IPS DF 4.7 (cell line): ENCODE results near the gene KCNJ16.

Source experiments
- DNase-seq: peaks from one replicate; pipeline ENCODE4 v3.0.0-alpha.2; 2013; ENCODE audit warnings: low spot score; ENCODE audit errors: extremely low read depth

The KCNJ16 gene

DNA sequence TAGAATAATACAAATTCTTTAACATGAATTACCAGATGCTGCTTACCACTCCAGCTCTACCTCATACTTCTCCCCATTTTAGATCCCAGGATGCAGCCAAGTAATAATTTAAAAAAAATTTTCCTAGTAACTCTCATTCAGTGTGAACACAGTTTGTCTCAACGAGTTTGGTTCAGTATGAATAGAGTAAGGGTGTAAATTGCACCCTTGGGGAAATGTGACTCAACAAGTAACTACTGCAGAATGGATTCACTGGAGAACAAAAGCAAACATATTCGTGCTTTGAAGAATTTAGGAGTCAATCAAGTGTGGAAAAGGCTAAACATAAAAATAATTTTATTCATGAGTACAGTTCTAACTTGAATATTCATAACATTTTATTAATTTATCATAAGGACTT, 23.0 kb downstream of the KCNJ16 start:
- no peak for DNase-seq

DNA sequence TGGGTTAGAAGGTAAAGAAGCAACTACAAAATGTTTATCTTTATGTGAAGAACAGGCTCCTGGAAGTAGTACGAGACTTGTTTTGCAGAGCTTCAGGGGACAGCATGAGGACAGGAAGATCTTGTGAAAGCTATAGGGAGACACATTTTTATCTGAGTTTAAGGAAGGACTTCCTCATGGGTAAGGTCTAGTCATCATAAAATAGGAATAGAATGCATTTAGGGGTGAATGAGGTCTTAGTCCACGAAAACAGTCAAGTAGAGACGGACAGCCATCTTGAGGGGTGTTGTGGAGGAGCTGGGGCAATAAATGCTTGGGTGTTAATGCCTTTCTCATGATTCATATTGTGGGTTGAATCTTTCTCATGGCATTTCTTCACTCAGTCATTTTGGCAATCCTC, 24.3 kb downstream of the KCNJ16 start:
- DNase-seq: no peak

DNA sequence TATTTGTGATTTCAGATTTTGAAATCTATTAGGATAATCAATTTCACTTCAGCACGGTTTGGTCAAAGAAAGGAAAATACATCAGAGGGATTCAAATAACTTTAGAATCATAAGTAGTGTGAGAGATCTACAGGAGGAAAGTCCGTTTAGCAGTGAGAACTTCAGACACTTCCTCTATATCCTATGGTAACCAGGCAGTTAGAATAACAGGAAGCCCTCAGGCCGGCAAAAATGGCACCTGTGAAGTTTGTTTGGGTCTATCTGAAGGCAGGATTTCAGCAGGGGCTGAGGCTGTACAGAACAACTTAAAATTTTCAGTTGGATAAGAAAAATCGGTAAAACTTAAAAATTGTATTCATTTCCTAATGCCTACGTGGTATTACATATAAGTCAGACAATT, 24.9 kb downstream of the KCNJ16 start:
- DNase-seq: no peak

DNA sequence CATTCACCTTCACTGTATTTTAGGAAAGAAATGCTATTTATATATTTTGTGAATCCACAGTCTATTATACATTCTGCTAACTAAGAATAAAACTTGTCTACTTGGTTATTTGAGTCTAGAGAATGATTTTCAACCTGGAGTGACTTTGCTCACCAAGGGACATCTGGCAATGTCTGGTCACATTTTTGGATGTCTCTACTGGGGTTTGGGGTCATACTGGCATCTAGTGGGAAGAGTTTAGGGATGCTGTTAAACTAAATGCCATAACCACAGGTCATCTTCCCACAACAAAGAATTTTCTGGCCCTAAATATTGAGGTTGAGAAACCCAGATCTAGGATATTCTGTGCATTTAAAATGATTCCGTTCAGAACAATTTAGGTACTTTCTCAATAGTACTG, 26.0 kb downstream of the KCNJ16 start:
- DNase-seq: no peak

DNA sequence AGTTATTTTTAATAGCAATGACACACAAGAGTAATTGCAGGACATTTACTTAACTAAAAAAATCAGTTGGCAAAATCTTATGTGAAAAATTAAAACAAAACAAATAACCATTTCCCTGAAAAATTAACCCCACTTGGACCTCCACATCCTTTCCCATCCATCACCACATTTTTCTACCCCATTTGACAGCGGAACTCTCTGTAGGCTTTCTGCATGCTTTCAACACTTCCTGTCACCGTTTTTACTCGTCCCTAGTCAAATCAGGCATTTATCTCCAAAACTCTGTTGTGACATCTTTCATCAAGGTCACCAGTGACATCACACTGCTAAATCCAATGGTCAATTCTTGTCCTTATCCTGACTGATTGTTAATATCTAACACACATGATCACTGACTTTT, 27.5 kb downstream of the KCNJ16 start:
- no peak for DNase-seq

DNA sequence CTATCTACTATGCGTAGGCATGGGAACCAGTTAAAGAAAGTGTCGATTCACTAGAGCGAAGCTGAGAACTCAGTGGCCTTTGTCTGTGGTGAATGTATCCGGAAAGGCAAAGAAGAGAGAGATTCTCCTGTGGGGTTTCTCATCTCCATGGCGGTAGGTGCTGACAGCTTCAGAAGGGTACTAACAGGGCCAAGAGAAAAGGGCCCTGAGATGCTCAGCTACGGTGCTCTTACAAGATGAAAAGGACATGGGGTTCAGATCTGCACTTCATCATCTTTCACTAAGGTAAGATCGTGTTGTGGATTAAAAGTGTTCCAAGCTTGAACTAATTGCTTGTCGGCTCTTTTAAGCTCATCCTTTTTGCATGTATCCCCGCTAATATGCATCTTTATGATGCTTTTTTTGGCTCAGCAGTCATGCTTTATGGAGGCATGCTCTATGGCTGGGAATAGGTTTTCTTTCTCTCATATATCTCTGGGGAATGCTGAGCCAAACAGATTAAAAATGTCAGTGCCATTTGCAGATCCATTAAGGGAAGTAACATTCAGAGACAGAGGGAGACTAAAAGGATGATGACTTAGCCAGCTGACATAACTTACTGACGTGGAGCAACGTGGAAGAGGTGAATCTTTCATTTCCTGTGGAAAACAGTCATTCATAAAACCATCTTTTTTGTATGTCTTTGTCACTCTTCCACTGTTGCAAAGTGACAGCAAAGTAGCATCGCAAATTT, 29.9 kb downstream of the KCNJ16 start:
- DNase-seq: no peak

DNA sequence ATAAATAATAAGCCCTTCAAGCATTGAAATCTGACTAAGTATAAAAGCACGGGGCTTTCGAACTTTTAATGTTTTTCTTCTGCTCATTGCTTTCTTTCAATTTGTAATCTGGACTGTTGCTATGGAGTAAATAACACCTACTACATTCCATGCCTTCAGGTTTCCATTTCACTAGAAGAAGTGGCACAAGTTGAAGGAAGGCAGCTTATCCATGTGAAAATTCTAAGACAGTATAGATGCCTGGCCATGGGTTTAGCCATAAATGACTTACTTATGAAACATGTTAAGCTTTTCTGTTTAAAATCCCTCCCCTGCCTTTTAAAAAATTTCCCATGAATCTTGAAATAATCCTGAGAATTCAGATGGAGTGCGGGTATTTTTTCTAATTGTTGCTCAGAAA, 30.6 kb downstream of the KCNJ16 start:
- no peak for DNase-seq

DNA sequence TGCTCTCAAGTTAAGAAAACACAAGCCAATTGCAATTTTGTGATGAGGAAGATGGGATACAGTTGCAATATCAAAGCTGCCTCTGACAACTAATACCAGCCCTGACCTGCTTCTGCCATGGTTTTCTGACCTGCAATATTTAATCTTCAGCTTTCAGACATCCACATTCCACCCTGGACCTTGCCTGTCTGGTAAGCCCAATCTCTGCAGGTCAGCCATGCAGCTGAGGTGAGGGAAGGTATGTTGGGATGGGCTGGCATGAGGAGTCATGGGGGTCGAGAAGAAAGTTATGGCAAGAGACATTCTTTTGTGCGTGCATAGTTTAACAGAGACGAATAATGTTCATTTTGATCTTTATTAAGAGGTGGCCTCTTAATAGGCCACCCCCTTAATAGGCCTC, 31.5 kb downstream of the KCNJ16 start:
- no peak for DNase-seq

DNA sequence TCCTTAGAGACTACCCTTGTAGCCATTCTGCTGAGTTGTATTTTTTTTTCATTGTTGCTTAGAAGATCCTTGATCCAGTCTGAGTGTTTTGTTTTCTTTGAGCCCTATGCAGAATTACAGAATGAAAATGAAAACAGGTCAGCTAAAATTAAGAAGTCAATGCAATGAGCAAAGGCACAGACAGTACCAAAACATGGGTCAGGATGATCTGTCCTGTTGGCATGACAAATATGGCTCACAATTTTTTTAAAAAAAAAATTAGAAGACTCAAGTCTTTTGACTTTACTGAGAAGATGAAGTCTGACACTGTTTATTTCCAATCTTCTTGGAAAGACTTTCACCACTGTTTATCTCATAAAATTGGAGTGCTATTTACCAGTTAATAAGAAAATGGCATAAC, 32.4 kb downstream of the KCNJ16 start:
- no peak for DNase-seq

DNA sequence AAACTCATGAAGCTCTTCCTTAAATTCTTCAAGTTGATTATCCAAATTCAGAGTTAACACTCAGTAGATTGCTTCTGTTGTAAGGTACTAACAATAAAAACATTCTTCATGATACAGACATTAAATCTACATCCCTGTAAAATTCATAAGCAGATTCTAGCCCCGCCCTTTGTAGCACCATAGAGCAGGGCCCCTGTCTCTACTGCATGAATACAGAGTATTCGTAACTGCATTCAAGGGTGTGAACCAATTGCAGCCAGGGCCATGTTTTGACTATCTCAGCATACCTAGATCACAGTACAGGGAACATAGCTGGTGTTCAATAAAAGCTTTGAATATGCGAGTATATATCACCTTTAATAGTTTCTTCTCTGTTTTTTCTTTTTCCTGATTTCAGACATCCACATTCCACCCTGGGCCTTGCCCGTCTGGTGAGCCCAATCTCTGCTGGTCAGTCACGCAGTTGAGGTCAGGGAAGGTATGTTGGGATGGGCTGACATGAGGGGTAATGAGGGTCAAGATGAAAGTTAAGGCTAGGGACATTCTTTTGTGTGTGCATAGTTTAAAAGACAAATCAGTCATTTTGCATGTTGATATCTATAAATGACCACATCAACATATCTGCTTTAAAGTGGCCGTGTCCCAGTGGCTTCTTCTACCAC, 33.0 kb downstream of the KCNJ16 start:
- DNase-seq: no peak

DNA sequence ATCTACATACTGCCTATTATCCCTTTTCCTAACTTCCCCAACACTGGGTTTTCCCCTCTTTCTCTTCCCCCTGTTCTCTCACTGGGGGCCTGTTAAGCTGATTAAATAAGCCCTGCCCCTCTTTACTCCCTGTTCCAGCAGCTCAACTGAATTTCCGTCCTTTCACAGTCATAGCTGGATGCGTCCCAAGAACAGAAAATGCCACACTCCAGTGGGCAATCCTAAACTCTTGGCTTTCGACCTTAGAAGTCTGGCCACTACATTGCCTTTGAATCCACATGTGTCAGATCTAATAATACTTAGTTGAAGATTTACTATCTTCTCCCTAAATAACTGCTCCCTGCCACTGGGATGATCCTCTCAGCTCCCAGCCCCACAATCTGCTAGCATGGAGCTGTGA, 34.5 kb downstream of the KCNJ16 start:
- no peak for DNase-seq

DNA sequence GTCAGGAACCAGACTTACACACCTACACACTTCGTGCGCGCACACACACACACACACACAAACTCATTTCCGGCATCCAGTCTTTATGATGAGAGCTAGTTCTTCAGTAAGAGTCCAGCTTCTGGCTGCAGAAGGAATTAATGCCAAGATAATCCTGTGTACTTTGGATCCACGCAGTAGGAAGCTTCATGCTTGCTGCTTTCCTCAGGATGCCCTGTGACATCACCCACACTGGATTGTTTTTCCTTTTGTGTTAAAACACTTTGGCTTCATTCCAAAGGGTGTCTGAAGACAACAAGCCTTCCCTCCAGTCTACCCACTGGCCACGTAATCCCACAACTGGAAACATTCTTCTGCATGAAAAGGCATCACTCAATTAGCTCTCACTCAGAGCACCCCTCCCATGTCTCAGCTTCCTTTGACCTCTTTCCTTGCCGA, 35.4 kb downstream of the KCNJ16 start:
- no peak for DNase-seq

DNA sequence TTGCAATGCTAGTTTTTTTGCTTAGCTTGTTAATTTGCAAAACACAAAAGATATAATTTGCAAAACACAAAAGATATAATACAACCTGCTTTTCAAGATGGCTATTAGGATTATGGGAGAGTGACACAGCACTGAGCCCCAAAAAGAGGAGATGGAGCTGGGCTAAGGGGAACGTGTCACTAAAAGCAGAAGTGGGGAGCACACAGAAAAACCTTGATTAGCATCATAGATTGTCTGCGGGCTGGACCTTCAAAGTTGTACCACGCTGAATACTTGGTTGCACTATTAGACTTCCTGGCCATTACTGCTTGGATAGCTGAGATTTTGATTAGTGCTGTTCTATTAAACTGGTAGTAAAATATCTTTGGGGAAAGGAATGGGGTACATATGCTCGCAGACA, 36.2 kb downstream of the KCNJ16 start:
- no peak for DNase-seq

DNA sequence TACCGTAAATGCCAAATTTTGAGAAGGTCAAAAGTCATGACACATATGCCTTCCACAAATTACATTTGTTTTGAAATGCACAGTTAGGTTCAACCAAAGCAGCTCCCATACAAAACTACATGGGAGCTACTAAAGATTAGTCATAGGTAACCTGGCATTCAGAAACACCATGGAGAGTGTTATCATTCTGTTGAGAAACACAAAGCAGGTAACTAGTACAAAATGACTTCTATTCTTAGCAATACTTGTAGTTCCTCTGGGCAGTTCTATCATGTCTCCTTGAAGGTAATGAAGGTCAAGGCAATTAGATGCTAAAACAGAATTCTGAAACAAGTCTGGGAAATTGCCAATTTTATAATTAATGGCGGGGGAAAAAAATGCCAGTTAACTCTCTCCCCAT, 39.4 kb downstream of the KCNJ16 start:
- DNase-seq: no peak

DNA sequence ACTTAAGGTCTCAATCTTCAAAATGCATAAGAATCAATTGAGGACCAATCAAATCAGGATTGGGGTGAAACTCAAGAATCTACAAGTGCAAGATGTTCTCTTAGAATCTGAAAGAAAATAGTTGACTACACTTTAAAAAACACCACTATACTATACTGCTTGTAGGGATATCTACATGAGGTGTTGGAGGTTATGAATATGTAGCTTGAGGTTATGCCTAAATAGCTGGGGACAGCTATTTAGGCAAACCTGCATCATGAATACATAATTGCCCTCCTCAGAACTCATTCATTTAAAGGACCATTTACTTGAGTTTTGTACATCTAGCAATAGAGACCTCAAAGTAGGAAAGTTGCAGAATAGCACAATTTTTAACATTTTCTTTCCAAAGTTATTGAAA, 40.1 kb downstream of the KCNJ16 start:
- no peak for DNase-seq

DNA sequence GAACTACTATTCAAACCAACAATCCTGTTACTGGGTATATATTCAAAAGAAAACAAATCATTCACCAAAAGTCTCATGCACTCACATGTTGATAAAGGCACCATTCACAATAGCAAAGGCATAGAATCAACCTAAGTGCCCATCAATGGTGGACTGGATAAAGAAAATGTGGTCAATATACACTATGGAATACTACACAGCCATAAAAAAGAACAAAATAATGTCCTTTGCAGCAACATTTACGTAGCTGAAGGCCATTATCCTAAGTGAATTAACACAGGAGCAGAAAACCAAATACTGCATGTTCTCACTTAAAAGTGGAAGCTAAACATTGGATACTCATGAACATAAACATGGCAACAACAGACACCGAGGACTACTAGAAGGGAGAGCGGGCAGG, 41.9 kb downstream of the KCNJ16 start:
- DNase-seq: no peak

DNA sequence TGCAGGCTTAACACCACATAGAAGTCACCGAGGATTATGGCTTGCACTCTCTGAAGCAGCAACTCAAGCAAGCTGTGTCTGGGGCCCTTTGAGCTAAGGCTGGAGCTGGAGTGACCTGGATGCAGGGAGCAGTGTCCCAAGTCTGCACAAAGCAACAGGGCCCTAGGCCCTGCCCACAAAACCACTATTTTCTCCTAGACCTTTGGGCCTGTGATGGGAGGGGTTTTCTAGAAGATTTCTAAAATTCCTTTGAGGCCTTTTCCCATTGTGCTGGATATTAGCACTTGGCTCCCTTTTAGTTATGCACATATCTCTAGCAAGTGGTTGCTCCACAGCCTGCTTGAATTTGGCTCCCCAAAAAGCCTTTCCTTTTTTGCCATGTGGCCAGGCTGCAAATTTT, 44.5 kb downstream of the KCNJ16 start:
- DNase-seq: no peak

DNA sequence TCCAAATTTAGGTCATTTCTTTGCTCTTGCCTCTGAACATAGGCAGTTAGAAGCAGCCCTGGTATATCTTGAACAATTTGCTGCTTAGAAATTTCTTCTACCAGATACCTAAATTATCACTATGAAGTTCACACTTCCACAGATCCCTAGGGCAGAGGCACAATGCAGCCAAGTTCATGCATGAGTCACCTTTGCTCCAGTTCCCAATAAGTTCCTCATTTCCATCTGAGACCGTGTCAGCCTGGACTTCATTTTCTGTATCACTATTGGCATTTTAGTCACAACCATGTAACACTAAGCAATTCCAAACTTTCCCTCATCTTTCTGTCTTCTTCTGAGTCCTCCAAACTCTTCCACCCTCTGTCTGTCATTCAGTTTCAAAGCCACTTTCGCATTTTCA, 45.0 kb downstream of the KCNJ16 start:
- no peak for DNase-seq

DNA sequence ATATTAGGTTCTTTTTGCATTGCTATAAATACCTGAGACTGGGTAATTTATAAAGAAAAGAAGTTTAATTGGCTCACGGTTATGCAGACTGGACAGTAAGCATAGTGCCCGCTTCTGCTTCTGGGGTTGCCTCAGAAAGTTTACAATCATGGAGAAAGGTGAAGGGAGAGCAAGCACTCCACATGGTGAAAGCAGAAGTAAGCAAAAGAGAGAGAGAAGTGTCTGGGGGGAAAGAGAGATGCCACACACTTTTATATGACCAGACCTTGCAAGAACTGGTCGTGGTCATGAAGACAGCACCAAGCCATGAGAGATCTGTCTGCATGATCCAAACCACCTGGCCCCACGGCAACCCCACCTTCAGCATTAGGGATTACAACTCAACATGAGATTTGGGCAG, 45.4 kb downstream of the KCNJ16 start:
- no peak for DNase-seq

DNA sequence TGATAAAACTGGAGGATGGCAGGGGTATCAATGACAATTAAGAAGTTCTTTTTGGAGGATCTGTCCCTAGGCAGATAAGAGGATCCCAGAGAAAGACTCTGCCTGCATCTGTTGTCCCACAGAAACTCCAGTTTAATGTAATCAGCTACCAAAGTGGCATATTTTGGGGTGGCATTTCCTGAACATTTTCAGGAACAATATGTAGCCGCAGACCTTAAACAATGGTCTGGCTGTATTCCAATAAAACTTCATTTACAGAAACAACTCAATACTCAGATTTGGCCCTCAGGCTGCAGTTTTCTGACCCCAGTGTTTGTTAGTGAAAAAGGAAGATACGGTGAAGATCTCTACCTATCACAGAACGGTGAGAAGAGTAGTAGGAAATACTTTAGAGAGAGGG, 46.1 kb downstream of the KCNJ16 start:
- no peak for DNase-seq

DNA sequence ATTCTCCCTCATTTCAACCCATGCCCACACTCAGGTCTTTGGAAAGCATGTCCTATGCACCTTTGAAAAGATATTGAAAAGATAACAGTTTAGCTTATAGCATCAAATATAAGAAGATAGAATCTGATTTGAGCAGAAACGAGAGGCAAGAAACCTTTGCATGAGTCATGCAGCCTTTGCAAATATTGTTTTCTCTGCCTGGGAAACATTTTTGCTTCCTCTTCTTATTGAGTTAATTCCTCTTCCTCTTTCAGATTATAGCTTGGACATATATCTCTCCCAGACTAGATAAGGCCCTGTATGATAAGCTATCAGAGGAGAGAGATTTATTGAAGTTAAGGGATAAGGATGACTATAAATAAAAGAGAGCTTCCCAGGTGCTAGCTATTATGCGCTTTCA, 48.2 kb downstream of the KCNJ16 start:
- no peak for DNase-seq

DNA sequence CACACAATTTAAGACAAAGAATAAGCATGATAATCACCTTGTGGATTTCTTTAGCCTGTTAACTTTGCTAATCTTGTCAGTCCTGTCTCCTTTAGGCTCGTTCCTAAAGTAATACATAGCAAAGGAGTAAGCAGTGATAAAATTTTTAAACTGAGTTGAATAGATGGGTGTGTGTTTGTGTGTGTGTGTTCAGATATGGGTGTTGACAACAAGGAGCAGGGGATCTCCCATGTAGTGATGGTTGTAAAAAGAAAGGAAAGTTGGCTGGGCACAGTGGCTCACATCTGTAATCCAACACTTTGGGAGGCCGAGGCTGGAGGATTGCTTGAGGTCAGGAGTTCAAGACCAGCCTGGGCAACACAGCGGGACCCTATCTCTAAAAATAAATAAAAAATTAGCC, 49.7 kb downstream of the KCNJ16 start:
- no peak for DNase-seq

DNA sequence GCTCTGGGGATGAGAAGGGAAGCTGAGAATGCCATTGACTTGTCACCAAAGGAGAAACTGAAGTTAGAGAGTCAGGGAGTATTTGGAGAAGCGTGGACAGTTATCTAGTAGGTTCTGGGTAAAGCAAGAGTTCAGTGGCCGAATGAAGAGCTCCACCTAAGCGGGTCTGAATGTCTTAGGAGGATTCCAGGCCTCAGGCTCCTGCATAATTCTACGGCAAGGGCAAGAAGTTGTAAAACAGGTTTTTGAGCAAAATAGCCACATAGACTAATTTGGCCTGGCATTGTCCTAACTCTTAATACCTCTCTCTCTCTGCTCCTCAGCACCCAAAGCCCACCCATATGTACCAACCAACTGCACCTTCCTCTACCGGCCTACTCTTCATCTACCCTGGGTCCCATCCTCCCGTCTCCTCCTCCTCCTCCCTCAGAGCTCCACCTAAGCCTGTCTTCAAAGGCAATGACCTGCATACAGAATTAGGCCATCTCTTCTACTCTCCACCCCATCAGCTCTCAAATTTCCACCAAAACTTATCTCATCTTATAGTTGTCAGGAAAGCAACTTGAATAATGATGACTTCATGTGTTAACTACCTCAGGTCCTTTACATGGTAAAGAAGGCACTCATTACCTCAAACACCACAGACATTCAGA, 52.3 kb downstream of the KCNJ16 start:
- DNase-seq: no peak
